Measurements from ENCODE around the gene SEZ6L.

The SEZ6L gene

GRCh38 chr22:26141831-26142230, 27.4 kb upstream of the SEZ6L start:
- DNase-seq (ENCODE audit: low spot score): no peak
- Histone ChIP-seq H3K9me3 (ENCODE audit: severe bottlenecking) (no peaks in the 10 kb centered on the region), H3K36me3 (ENCODE audit: low read depth) (no peaks in the 10 kb centered on the region), H3K4me3 (ENCODE audit: severe bottlenecking) (no peak overlapping the region), H3K27ac (ENCODE audit: poor library complexity, severe bottlenecking) (no peak overlapping the region), H3K27me3 (ENCODE audit: insufficient read depth, poor library complexity, severe bottlenecking) (peaks cover 11% of the 10 kb centered on the region), H3K4me1 (ENCODE audit: insufficient read depth, poor library complexity, severe bottlenecking) (no peaks in the 10 kb centered on the region)
- TF ChIP-seq CTCF (IDR thresholded peaks at IDR 0.05; ENCODE audit: poor library complexity, severe bottlenecking): no peak
- no peak for ATAC-seq (ENCODE audit: low read depth)

GRCh38 chr22:26143806-26144325, 25.4 kb upstream of the SEZ6L start:
- no peak for TF ChIP-seq CTCF (IDR thresholded peaks at IDR 0.05; ENCODE audit: poor library complexity, severe bottlenecking)
- no peak for ATAC-seq (ENCODE audit: low read depth)
- DNase-seq (ENCODE audit: low spot score): no peak

DNA sequence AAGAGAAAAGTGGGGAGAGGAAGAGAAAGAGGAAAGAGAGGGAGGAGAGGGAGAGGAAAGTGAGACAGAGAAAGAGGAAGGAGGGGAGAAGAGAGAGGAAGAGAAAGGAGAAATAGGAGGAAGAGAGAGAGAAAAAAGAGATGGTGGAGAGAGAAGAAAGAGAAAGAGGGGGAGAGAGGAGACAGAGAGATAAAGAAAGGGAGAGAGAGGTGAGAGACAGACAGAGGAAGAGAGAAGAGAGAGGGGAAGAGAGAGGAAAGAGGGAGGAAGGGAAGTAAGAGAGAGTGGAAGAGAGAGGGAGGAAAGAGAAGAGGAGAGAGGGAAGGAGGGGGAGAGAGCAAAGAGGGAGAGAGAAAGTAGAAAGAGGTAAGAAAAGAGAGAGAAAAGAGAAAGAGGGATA, 9.4 kb upstream of the SEZ6L start:
- no peak overlapping the region for H3K27ac ChIP-seq (ENCODE audit: poor library complexity, severe bottlenecking)
- no peak for ATAC-seq (ENCODE audit: low read depth)
- no peak overlapping the region for H3K4me3 ChIP-seq (ENCODE audit: severe bottlenecking)
- H3K36me3 ChIP-seq (ENCODE audit: low read depth): no peaks in the 10 kb centered on the region
- no peaks in the 10 kb centered on the region for H3K4me1 ChIP-seq (ENCODE audit: insufficient read depth, poor library complexity, severe bottlenecking)
- H3K27me3 ChIP-seq (ENCODE audit: insufficient read depth, poor library complexity, severe bottlenecking): peaks cover 31% of the 10 kb centered on the region
- no peak for DNase-seq (ENCODE audit: low spot score)
- no peak for TF ChIP-seq CTCF (IDR thresholded peaks at IDR 0.05; ENCODE audit: poor library complexity, severe bottlenecking)
- H3K9me3 ChIP-seq (ENCODE audit: severe bottlenecking): no peaks in the 10 kb centered on the region

More at GRCh38 chr22:26143806-26144325, 25.4 kb upstream of the SEZ6L start:
- no peaks in the 10 kb centered on the region for H3K36me3 ChIP-seq (ENCODE audit: low read depth)
- no peak overlapping the region for H3K27ac ChIP-seq (ENCODE audit: poor library complexity, severe bottlenecking)
- no peaks in the 10 kb centered on the region for H3K4me1 ChIP-seq (ENCODE audit: insufficient read depth, poor library complexity, severe bottlenecking)
- no peak overlapping the region for H3K4me3 ChIP-seq (ENCODE audit: severe bottlenecking)
- H3K9me3 ChIP-seq (ENCODE audit: severe bottlenecking): no peaks in the 10 kb centered on the region
- peaks cover 17% of the 10 kb centered on the region for H3K27me3 ChIP-seq (ENCODE audit: insufficient read depth, poor library complexity, severe bottlenecking)

DNA sequence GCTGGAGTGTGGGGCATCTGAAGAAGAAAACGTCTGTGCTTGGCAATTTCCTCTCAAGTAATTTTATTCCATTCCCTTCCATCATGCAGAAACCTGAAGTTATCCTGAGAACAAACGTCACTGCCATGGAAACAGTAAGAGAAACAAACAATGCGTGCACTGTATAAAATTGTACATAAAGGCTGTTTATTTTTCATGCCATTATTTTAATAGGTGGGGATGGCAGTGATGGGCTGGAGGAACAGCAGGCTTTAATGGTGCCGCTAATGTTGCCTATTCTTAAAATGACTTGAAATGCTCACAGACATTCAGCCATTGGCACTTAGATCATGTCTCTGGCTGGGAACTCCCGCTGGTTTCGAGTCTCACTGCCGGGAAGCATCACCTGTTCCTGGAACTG, 7.5 kb upstream of the SEZ6L start:
- H3K36me3 ChIP-seq (ENCODE audit: low read depth): no peaks in the 10 kb centered on the region
- H3K4me1 ChIP-seq (ENCODE audit: insufficient read depth, poor library complexity, severe bottlenecking): no peaks in the 10 kb centered on the region
- no peak for TF ChIP-seq CTCF (IDR thresholded peaks at IDR 0.05; ENCODE audit: poor library complexity, severe bottlenecking)
- ATAC-seq (ENCODE audit: low read depth) (no peak), DNase-seq (ENCODE audit: low spot score) (no peak)
- peaks cover 40% of the 10 kb centered on the region for H3K27me3 ChIP-seq (ENCODE audit: insufficient read depth, poor library complexity, severe bottlenecking)
- H3K9me3 ChIP-seq (ENCODE audit: severe bottlenecking): no peaks in the 10 kb centered on the region
- no peak overlapping the region for H3K4me3 ChIP-seq (ENCODE audit: severe bottlenecking)
- no peak overlapping the region for H3K27ac ChIP-seq (ENCODE audit: poor library complexity, severe bottlenecking)

GRCh38 chr22:26162926-26163325, 6.3 kb upstream of the SEZ6L start:
- peaks cover 50% of the 10 kb centered on the region for H3K27me3 ChIP-seq (ENCODE audit: insufficient read depth, poor library complexity, severe bottlenecking)
- H3K4me1 ChIP-seq (ENCODE audit: insufficient read depth, poor library complexity, severe bottlenecking): no peaks in the 10 kb centered on the region
- H3K4me3 ChIP-seq (ENCODE audit: severe bottlenecking): no peak overlapping the region
- ATAC-seq (ENCODE audit: low read depth): no peak
- DNase-seq (ENCODE audit: low spot score): no peak
- no peaks in the 10 kb centered on the region for H3K9me3 ChIP-seq (ENCODE audit: severe bottlenecking)
- no peaks in the 10 kb centered on the region for H3K36me3 ChIP-seq (ENCODE audit: low read depth)
- H3K27ac ChIP-seq (ENCODE audit: poor library complexity, severe bottlenecking): no peak overlapping the region
- TF ChIP-seq CTCF (IDR thresholded peaks at IDR 0.05; ENCODE audit: poor library complexity, severe bottlenecking): no peak
